ENCODE results near the gene MBNL3.

- TF ChIP-seq, protein P1, sequence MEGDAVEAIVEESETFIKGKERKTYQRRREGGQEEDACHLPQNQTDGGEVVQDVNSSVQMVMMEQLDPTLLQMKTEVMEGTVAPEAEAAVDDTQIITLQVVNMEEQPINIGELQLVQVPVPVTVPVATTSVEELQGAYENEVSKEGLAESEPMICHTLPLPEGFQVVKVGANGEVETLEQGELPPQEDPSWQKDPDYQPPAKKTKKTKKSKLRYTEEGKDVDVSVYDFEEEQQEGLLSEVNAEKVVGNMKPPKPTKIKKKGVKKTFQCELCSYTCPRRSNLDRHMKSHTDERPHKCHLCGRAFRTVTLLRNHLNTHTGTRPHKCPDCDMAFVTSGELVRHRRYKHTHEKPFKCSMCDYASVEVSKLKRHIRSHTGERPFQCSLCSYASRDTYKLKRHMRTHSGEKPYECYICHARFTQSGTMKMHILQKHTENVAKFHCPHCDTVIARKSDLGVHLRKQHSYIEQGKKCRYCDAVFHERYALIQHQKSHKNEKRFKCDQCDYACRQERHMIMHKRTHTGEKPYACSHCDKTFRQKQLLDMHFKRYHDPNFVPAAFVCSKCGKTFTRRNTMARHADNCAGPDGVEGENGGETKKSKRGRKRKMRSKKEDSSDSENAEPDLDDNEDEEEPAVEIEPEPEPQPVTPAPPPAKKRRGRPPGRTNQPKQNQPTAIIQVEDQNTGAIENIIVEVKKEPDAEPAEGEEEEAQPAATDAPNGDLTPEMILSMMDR (IDR thresholded peaks at IDR 0.05) = no peak
- TF ChIP-seq POLR2AphosphoS5 (IDR thresholded peaks at IDR 0.05; ENCODE audit: low read depth, low read length) = no peak
Measured at GRCh38 chrX:132533409-132533808, 44.6 kb upstream of the MBNL3 start.
